RWPE2 (cell line): ENCODE measurements around the gene PCDH18.

Source experiments
- ATAC-seq: fragments of 200-7000 bp; cut with Tn5 transposase; 3 replicates; pipeline ENCODE4 v1.9.1; 2021; ENCODE audit warnings: low read depth
- DNase-seq: peaks from one replicate; pipeline ENCODE4 v3.0.0-alpha.2; 2020; ENCODE audit warnings: low spot score
- H3K27ac ChIP-seq: fragments of 450-650 bp; 2 replicates; pipeline ENCODE4 v1.5.1; 2017; ENCODE audit warnings: mild to moderate bottlenecking; ENCODE audit not compliant: poor library complexity, severe bottlenecking
- H3K27me3 ChIP-seq: fragments of 250-450 bp; sonication (Bioruptor Pico); 2 replicates; pipeline ENCODE4 v1.5.1; 2021; ENCODE audit warnings: mild to moderate bottlenecking, moderate library complexity; ENCODE audit not compliant: insufficient read depth, poor library complexity, severe bottlenecking
- H3K36me3 ChIP-seq: fragments of 250-450 bp; sonication (Bioruptor Pico); 2 replicates; pipeline ENCODE4 v1.5.1; 2020; ENCODE audit warnings: low read depth, mild to moderate bottlenecking, moderate library complexity
- H3K4me1 ChIP-seq: fragments of 250-450 bp; sonication (Bioruptor Pico); 2 replicates; pipeline ENCODE4 v1.5.1; 2021; ENCODE audit warnings: mild to moderate bottlenecking, moderate library complexity; ENCODE audit not compliant: insufficient read depth, poor library complexity, severe bottlenecking
- H3K4me3 ChIP-seq: fragments of 250-450 bp; sonication (Bioruptor Pico); 2 replicates; pipeline ENCODE4 v1.5.1; 2021; ENCODE audit warnings: mild to moderate bottlenecking, moderate library complexity; ENCODE audit not compliant: severe bottlenecking
- H3K9me3 ChIP-seq: fragments of 250-450 bp; sonication (Bioruptor Pico); 2 replicates; pipeline ENCODE4 v1.5.1; 2021; ENCODE audit warnings: mild to moderate bottlenecking, moderate library complexity; ENCODE audit not compliant: severe bottlenecking
- TF ChIP-seq, protein P1 (sequence below): fragments of 450-650 bp; IDR thresholded peaks from one replicate; pipeline ENCODE4 v1.5.1; 2017; ENCODE audit warnings: mild to moderate bottlenecking, moderate library complexity; ENCODE audit not compliant: poor library complexity, severe bottlenecking

PCDH18 gene

DNA sequence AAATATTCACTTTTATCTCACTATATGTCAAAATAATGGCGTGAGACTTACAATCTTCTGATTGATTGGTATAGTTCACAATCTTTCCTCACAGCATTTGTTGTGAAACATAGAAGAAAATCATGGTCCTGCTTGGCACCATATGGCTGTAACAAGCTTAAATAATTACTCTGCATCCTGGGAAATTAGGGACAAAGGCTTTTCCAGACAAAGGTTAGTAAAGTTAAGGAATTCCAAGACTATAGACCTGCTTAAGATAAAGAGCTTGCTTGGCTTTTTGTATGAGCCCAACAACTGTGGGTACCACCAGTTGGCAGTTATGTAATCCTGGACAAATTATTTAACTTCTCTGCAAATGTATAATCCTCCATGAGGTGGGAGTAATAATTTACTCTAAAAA lies 3.4 kb upstream of the PCDH18 start:
- Histone ChIP-seq H3K27me3 (no peaks in the 10 kb centered on the region), H3K4me1 (peaks cover 6% of the 10 kb centered on the region), H3K9me3 (no peaks in the 10 kb centered on the region), H3K27ac (no peak overlapping the region), H3K4me3 (no peak overlapping the region), H3K36me3 (no peaks in the 10 kb centered on the region)
- DNase-seq, result no peak
- TF ChIP-seq, protein P1, sequence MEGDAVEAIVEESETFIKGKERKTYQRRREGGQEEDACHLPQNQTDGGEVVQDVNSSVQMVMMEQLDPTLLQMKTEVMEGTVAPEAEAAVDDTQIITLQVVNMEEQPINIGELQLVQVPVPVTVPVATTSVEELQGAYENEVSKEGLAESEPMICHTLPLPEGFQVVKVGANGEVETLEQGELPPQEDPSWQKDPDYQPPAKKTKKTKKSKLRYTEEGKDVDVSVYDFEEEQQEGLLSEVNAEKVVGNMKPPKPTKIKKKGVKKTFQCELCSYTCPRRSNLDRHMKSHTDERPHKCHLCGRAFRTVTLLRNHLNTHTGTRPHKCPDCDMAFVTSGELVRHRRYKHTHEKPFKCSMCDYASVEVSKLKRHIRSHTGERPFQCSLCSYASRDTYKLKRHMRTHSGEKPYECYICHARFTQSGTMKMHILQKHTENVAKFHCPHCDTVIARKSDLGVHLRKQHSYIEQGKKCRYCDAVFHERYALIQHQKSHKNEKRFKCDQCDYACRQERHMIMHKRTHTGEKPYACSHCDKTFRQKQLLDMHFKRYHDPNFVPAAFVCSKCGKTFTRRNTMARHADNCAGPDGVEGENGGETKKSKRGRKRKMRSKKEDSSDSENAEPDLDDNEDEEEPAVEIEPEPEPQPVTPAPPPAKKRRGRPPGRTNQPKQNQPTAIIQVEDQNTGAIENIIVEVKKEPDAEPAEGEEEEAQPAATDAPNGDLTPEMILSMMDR, result no peak
- ATAC-seq, result no peak

GRCh38 chr4:137534516-137534915 lies 2.2 kb upstream of the PCDH18 start:
- DNase-seq (no peak), ATAC-seq (no peak)
- TF ChIP-seq, protein P1, result no peak
- no peaks in the 10 kb centered on the region for H3K27me3 ChIP-seq
- H3K4me3 ChIP-seq, result no peak overlapping the region
- peaks cover 6% of the 10 kb centered on the region for H3K4me1 ChIP-seq
- H3K27ac ChIP-seq, result no peak overlapping the region
- H3K9me3 ChIP-seq, result no peaks in the 10 kb centered on the region
- H3K36me3 ChIP-seq, result no peaks in the 10 kb centered on the region

DNA sequence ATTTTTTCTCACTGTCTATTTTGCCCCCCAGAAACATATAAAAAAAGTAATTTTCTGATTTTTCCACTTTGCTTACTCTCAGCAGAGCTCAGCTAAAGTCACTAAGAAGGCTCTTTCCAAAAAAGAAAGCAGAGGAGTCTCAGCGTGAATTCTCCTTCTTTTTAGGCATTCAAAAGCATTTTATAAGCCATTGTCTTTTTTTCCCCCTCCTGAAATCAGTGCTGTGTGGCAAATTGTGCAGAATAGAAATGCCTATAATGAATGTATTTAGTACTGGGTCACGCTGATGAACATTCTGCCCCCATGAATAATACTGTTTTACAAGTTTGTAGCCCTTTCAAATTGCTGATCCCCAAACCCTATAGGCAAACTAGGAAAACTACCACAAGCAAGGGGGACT lies 1.6 kb upstream of the PCDH18 start:
- DNase-seq, result no peak
- Histone ChIP-seq H3K4me1 (peaks cover 6% of the 10 kb centered on the region), H3K36me3 (no peaks in the 10 kb centered on the region), H3K9me3 (no peaks in the 10 kb centered on the region), H3K4me3 (no peak overlapping the region), H3K27ac (no peak overlapping the region), H3K27me3 (no peaks in the 10 kb centered on the region)
- no peak for ATAC-seq
- TF ChIP-seq, protein P1, result no peak

- DNase-seq, result no peak
- H3K27me3 ChIP-seq, result no peaks in the 10 kb centered on the region
- H3K4me3 ChIP-seq, result peak overlapping the region; percentile 25
- peaks cover 6% of the 10 kb centered on the region for H3K4me1 ChIP-seq
- ATAC-seq, result peak; percentile 19; the same call in 1 of the 3 replicates
- H3K36me3 ChIP-seq, result no peaks in the 10 kb centered on the region
- no peaks in the 10 kb centered on the region for H3K9me3 ChIP-seq
- TF ChIP-seq, protein P1, result no peak
- H3K27ac ChIP-seq, result no peak overlapping the region
These were observed 559 bp upstream of the PCDH18 start for GRCh38 chr4:137532869-137533236.

GRCh38 chr4:137531168-137531985 lies 917 bp downstream of the PCDH18 start:
- DNase-seq, result no peak
- no peak overlapping the region for H3K27ac ChIP-seq
- peaks cover 6% of the 10 kb centered on the region for H3K4me1 ChIP-seq

More at GRCh38 chr4:137531168-137531985, 917 bp downstream of the PCDH18 start:
- H3K27me3 ChIP-seq, result no peaks in the 10 kb centered on the region
- ATAC-seq, result no peak; the same call in 2 of the 3 replicates
- H3K4me3 ChIP-seq, result no peak overlapping the region
- no peaks in the 10 kb centered on the region for H3K36me3 ChIP-seq
- no peaks in the 10 kb centered on the region for H3K9me3 ChIP-seq
- TF ChIP-seq, protein P1, result no peak
